Upper lobe of right lung (tissue), 1 donor: Measurements from ENCODE around the gene CEP83. TPM values are rescaled to one million over a fixed set of nuclear protein-coding genes. Genes with fewer than 3 reads are reported as not detected.

Experiments used
- ATAC-seq: fragments of 200-7000 bp; cut with Tn5 transposase; one replicate; pipeline ENCODE4 v1.9.1; 2020; ENCODE audit warnings: mild to moderate bottlenecking, moderate library complexity
- DNase-seq: peaks from one replicate; pipeline ENCODE4 v3.0.0-alpha.2; 2020
- H3K27ac ChIP-seq: fragments of 200-600 bp; one replicate; pipeline ENCODE4 v1.8.0; 2022
- H3K27me3 ChIP-seq: fragments of 200-600 bp; one replicate; pipeline ENCODE4 v1.8.0; 2022; ENCODE audit warnings: mild to moderate bottlenecking
- H3K36me3 ChIP-seq: fragments of 200-600 bp; one replicate; pipeline ENCODE4 v1.8.0; 2022
- H3K4me1 ChIP-seq: fragments of 200-600 bp; one replicate; pipeline ENCODE4 v1.8.0; 2022
- H3K4me3 ChIP-seq: fragments of 200-600 bp; one replicate; pipeline ENCODE4 v1.8.0; 2022; ENCODE audit warnings: mild to moderate bottlenecking
- H3K9me3 ChIP-seq: fragments of 200-600 bp; one replicate; pipeline ENCODE4 v1.8.0; 2022
- CTCF ChIP-seq: fragments of 200-600 bp; IDR thresholded peaks from one replicate; pipeline ENCODE4 v1.8.0; 2022; ENCODE audit warnings: antibody characterized with exemption
- intact Hi-C: fragments of 100-400 bp; cut with DNase I; formaldehyde crosslinking; loops from one replicate; pipeline ENCODE4 v1.11.0; 2022
- total RNA-seq: library from RNA; stranded (reverse); fragmentation: NEBNext Ultra II Directional; extraction: Animal tissue kit (Norgen Biotek cat#: 25700); gene quantifications from one replicate; pipeline ENCODE4 v1.2.1, GENCODE V29; 2021
- donor health status: DM: no; HTN: yes; CAD: no; lungs with severe emphysema.

The CEP83 gene
- total RNA-seq, 1 donor from 2014 or later: 11.0 TPM

- H3K4me3 ChIP-seq: no peak overlapping the region
- no peaks in the 10 kb centered on the region for H3K36me3 ChIP-seq
- H3K9me3 ChIP-seq: peaks cover 8% of the 10 kb centered on the region
- no peak for ATAC-seq
- no peaks in the 10 kb centered on the region for H3K4me1 ChIP-seq
- DNase-seq: no peak
- intact Hi-C loops: no loop called here
- H3K27ac ChIP-seq: no peak overlapping the region
- H3K27me3 ChIP-seq: no peaks in the 10 kb centered on the region
- TF ChIP-seq CTCF: no peak
These were observed 75.6 kb downstream of the CEP83 start for GRCh38 chr12:94384030-94384429.

GRCh38 chr12:94380507-94380906, 79.2 kb downstream of the CEP83 start:
- no peak overlapping the region for H3K4me3 ChIP-seq
- ATAC-seq (no peak), DNase-seq (no peak)
- H3K4me1 ChIP-seq: no peaks in the 10 kb centered on the region
- TF ChIP-seq CTCF: no peak
- no peaks in the 10 kb centered on the region for H3K27me3 ChIP-seq
- intact Hi-C loops: no loop called here
- H3K27ac ChIP-seq: no peak overlapping the region
- peaks cover 8% of the 10 kb centered on the region for H3K9me3 ChIP-seq
- H3K36me3 ChIP-seq: no peaks in the 10 kb centered on the region

DNA sequence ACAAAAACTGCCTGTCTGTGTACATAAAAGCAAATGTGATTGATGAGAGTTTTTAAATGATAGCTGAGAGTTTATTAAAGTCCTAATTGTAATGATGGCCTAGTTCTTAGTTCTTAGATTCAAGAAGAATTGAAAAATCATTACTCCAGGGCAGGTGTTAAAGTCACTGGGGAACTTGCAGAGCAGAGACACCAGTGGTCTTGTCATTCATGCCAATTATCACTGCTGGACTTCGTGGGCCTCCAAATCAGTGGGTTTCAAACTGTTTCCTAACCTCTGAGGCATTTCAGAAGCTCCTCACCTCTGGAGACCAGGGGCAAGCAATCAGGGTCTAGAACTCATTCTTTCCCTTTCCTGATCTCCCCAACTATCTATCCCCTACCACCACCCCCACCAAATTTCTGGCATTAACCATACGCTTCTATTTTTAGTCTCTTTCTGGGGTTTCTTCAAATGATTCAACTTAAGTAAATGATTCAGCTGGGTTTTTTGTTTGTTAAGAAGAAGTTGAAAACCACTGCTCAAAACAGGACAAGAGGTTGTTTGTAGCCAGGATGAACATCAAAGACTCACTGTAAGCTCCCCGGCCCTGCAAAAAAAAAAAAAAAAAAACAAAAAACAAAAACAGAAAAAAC, 80.1 kb downstream of the CEP83 start:
- intact Hi-C loops: no loop called here
- no peak overlapping the region for H3K27ac ChIP-seq
- TF ChIP-seq CTCF: no peak
- DNase-seq (no peak), ATAC-seq (no peak)
- peaks cover 8% of the 10 kb centered on the region for H3K9me3 ChIP-seq
- H3K4me3 ChIP-seq: no peak overlapping the region
- no peaks in the 10 kb centered on the region for H3K4me1 ChIP-seq
- H3K27me3 ChIP-seq: no peaks in the 10 kb centered on the region
- no peaks in the 10 kb centered on the region for H3K36me3 ChIP-seq

GRCh38 chr12:94377599-94377998, 82.1 kb downstream of the CEP83 start:
- no peak overlapping the region for H3K27ac ChIP-seq
- no peak for TF ChIP-seq CTCF
- ATAC-seq: no peak
- no peaks in the 10 kb centered on the region for H3K36me3 ChIP-seq
- intact Hi-C loops: no loop called here
- no peaks in the 10 kb centered on the region for H3K4me1 ChIP-seq
- H3K27me3 ChIP-seq: no peaks in the 10 kb centered on the region
- no peak overlapping the region for H3K4me3 ChIP-seq
- DNase-seq: no peak
- H3K9me3 ChIP-seq: no peaks in the 10 kb centered on the region

DNA sequence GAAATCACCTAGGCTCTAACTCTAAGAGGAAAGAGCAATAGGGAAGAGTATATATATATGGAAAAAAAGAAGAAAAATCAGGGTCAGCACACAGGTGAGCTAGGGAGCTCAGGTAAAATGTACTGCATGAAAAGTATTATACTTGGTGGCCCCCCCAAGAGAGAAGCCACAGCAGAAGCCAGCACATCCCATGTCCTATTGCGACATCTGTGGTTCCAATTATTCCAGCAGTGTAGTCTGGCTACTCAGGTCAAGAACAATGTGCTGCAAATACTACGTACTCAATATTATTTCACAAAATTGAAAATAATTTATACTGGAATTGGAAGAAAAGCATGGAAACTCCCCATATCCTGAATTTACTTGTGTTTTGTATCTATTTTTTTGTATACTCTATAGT, 85.5 kb downstream of the CEP83 start:
- Histone ChIP-seq H3K36me3 (no peaks in the 10 kb centered on the region), H3K9me3 (no peaks in the 10 kb centered on the region), H3K4me1 (no peaks in the 10 kb centered on the region), H3K4me3 (no peak overlapping the region), H3K27me3 (no peaks in the 10 kb centered on the region), H3K27ac (no peak overlapping the region)
- ATAC-seq (no peak), DNase-seq (no peak)
- no peak for TF ChIP-seq CTCF
- intact Hi-C loops: no loop called here

DNA sequence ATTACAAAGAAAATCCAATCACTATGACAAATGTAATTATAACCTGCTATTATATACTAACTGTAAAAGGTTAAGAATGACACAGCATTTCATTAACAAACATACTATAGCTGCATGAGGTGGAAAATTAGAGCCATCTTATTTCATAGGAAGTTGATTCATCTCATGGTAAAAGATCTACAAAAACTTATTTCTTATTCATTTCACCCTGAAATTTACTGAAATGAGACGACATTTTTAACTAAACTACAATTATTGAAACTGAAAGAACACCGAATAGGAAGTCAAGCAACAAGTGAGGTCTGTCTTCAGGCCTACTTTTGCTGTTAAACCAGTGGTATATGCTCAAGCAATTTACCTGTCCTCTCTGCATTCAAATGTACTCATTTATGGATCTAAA, 87.2 kb downstream of the CEP83 start:
- H3K4me1 ChIP-seq: no peaks in the 10 kb centered on the region
- no peak for ATAC-seq
- TF ChIP-seq CTCF: no peak
- no peaks in the 10 kb centered on the region for H3K9me3 ChIP-seq
- intact Hi-C loops: no loop called here
- H3K36me3 ChIP-seq: no peaks in the 10 kb centered on the region
- H3K4me3 ChIP-seq: no peak overlapping the region
- no peaks in the 10 kb centered on the region for H3K27me3 ChIP-seq
- DNase-seq: no peak
- no peak overlapping the region for H3K27ac ChIP-seq
